BJ (cell line): ENCODE data around the gene DHX16. TPM values are rescaled to one million over a fixed set of nuclear protein-coding genes. Genes with fewer than 3 reads are reported as not detected.

Experiments
- CTCF ChIA-PET: fragments of 350-600 bp; formaldehyde crosslinking; extraction: SDS; loops from one replicate; lab custom pipeline; 2021; ENCODE audit warnings: antibody characterized with exemption, inconsistent platforms; lab: Yijun Ruan, JAX
- POLR2A ChIA-PET: fragments of 300-600 bp; sonication (Branson Sonifier 250); formaldehyde crosslinking; extraction: SDS; loops from one replicate; lab custom pipeline; 2021; ENCODE audit warnings: antibody characterized with exemption; lab: Charles Lee
- DNase-seq: peaks from one replicate; pipeline ENCODE4 v3.0.0-alpha.2; 2011; ENCODE audit warnings: low read depth
- H3K27me3 ChIP-seq: 2 replicates; pipeline ENCODE4 v1.6.0; 2011; ENCODE audit warnings: low read length; ENCODE audit not compliant: control insufficient read depth, insufficient read depth
- H3K36me3 ChIP-seq: 2 replicates; pipeline ENCODE4 v1.5.1; 2011; ENCODE audit warnings: low read length; ENCODE audit not compliant: control insufficient read depth, insufficient read depth
- H3K4me3 ChIP-seq: 2 replicates; pipeline ENCODE4 v1.5.1; 2011; ENCODE audit warnings: low read depth, mild to moderate bottlenecking, control low read depth, low read length
- CTCF ChIP-seq: IDR thresholded peaks from 2 replicates; pipeline ENCODE4 v1.5.1; 2011; ENCODE audit warnings: low read depth, mild to moderate bottlenecking, control low read depth, inconsistent platforms, low read length, moderate library complexity; ENCODE audit not compliant: insufficient read depth
- polyA plus RNA-seq: library from polyadenylated mRNA; depleted of rRNA; stranded (reverse); fragments of >200 nt; gene quantifications from 2 replicates; pipeline ENCODE4 v1.2.3, GENCODE V29; 2011

The DHX16 gene
- polyA plus RNA-seq, 1 experiment: 44.5 TPM

DNA sequence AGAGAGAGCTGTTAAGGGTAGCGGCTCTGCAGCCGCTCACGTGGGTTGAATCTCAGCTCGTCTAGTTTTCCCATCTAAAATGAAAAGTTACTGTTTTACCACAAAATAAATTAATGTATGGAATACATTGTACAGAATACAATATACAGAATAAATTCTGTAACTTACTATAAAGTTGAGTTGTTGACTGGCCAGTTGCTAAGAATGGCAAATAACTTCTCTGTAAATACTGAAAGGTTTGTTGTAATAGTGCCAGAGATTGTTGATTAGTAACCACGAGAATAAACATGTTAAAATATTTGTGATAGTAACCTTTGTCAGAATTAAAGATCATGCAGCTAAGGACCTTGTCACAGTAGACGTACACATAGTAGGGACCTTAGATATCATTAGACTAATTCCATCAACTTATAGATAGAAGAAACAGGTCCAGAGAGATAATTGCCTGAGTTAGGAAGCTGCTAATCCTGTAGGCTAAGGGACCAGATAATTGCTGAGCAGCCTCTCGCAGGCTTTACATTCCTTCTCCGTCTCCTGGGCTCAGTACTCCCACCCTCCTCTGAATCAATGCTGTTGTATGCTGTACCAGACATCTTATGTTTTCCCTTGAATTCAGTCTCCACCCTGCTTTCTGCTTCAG, 18.5 kb upstream of the DHX16 start:
- TF ChIP-seq CTCF: no peak
- H3K27me3 ChIP-seq: no peaks in the 10 kb centered on the region
- H3K4me3 ChIP-seq: peak overlapping the region; percentile 75
- no peak for DNase-seq
- ChIA-PET POLR2A (interaction anchor here (0.6 kb wide), 1 partner anchor 26 kb away, joined by 4 read pairs; no protein-coding TSS in a partner anchor), CTCF (interaction anchor here (1.1 to 2.9 kb wide), 4 partner anchors 12 to 32 kb away, joined by 3 to 21 read pairs (median 8); no protein-coding TSS in a partner anchor)
- H3K36me3 ChIP-seq: peaks cover 2% of the 10 kb centered on the region; the same call in 1 of the 2 replicates

DNA sequence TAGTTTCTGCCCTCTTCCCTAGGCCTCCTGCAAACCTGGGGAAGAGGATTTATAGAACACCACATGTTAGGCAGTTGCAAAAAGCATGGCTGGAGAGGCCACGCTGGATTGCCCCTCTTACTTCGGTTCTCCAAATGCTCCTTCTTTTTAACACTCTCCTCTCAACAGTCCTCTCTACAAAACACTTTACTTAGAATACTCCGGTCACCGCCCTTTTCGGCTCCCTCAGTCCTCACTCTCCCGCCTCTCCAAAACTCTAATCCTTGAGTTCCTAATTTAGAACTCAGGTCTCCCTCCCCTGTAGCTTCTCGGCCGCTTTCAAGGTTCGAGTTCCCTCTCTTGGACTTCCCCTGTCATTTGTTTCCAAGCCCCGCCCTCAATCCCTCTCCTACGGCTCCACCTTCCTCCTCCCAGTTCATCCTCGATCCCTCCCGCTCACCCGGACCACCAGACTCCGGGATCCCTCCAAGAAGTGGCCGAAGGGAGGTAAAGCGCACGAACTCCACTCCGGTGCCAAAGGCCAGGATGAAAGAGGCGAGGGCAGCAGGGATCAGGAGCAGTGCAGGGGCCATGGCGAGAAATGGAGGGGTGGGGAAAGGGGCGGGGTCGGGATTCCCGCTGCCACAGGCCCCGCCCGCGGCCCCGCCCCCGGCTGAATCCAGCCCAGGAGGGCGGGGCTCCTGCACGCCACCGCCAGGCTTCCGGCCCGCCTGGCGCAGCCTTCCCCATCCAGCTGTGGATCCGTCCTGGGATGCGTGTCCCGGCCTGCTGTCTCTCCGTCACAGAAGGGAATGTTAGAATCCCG, 17.8 kb upstream of the DHX16 start, which contains the start of gene NRM:
NRM (minus strand) TSS at position 582 of the 805 bp plus-strand sequence; CDS start at position 572, 10 bp downstream.
- Histone ChIP-seq H3K27me3 (no peaks in the 10 kb centered on the region), H3K4me3 (peak within 1 kb of the TSS; percentile 75), H3K36me3 (peaks cover 2% of the 10 kb centered on the region; the same call in 1 of the 2 replicates)
- TF ChIP-seq CTCF: no peak
- DNase-seq: no peak
- ChIA-PET POLR2A (interaction anchor here (0.6 kb wide), 1 partner anchor 27 kb away, joined by 4 read pairs; no protein-coding TSS in a partner anchor), CTCF (interaction anchor here (1.2 to 3.6 kb wide), 4 partner anchors 12 to 32 kb away, joined by 4 to 22 read pairs (median 16); no protein-coding TSS in a partner anchor)

DNA sequence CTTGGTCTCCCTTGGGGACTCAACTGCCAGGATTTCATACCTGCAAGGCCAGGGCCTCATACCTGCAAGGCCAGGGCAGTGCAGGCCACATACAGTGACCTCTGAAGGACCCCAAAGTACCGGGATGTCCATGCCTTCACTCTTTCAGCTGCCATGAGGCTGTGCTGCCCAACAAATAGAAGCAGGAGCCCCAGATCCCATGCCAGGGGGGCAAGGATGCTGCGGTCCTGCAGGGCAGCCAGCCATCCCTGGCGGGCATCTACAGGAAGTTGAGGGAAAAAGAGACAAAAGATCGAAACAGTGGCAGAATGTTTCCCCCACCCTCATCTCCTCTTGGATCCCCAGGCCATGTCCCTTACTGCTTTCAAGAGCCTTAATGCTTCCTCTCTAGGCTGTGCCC, 17.2 kb upstream of the DHX16 start:
- no peak for TF ChIP-seq CTCF
- ChIA-PET POLR2A (no interaction called here), CTCF (interaction anchor here (2.3 to 3.6 kb wide), 3 partner anchors 11 to 33 kb away, joined by 6 to 22 read pairs (median 21); partner anchors contain the start of gene DHX16)
- no peak for DNase-seq
- no peak overlapping the region; the same call in 1 of the 2 replicates for H3K4me3 ChIP-seq
- H3K36me3 ChIP-seq: peaks cover 2% of the 10 kb centered on the region; the same call in 1 of the 2 replicates
- H3K27me3 ChIP-seq: no peaks in the 10 kb centered on the region

DNA sequence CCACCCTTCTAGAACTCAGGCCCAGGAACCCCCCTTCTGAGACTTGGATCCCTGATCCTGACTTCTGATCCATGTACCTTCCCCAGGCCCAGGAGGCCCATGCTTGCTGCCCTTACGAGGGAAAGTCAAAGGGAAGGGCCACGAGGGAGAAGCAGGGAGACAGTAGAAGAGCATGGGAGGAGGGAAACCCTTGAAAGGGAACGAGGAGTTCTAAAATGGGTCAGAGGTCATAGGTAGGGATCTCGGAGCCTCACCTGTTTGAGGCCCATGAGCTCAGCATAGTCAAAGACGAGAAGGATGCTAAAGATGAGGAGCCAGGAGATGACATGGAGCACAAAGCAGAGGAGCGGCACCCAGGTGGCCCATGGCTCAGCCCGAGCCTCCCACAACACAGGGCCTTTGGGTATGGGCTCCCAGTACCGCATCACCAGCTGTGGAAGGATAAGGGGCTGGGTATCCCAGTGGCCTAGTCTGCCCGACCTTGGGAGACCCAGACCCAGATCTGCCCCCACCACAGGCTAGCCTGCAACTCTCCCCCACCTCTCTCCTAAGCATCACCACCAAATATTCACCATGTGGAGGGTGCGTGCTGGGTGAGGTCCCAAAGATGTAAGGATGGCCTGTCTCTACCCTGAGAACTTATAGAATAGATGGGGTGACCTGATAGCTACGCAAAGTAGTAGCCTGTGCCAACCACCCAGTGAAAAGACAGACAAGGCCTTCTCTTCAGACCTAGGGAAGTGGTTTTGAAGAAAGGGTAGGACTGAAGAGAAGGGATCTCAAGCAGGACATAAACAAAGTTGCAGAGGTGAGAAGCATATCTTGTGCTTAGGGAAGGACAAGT, 16.4 kb upstream of the DHX16 start:
- no peak for DNase-seq
- ChIA-PET CTCF (interaction anchor here (0.8 to 3.6 kb wide), 3 partner anchors 17 to 131 kb away, joined by 3 to 22 read pairs (median 6); partner anchors contain the start of gene DHX16), POLR2A (no interaction called here)
- peaks cover 3% of the 10 kb centered on the region for H3K36me3 ChIP-seq
- no peaks in the 10 kb centered on the region for H3K27me3 ChIP-seq
- H3K4me3 ChIP-seq: no peak overlapping the region
- no peak for TF ChIP-seq CTCF
